Measurements from ENCODE around the gene SETD5. TPM values are rescaled to one million over a fixed set of nuclear protein-coding genes. Genes with fewer than 3 reads are reported as not detected.
A peak's percentile ranks its signal among the peaks of the same experiment; 100 is the strongest.

SETD5 gene
- total and polyA plus RNA-seq, 2 of the 4 experiments (the other 2 are of a cell fraction): 42.7 to 62.9 TPM

DNA sequence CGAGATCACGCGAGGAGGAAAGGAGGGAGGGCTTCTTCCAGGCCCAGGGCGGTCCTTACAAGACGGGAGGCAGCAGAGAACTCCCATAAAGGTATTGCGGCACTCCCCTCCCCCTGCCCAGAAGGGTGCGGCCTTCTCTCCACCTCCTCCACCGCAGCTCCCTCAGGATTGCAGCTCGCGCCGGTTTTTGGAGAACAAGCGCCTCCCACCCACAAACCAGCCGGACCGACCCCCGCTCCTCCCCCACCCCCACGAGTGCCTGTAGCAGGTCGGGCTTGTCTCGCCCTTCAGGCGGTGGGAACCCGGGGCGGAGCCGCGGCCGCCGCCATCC is 1.1 kb upstream of the SETD5 start:
- peaks cover 0 to 15% of the 10 kb centered on the region in 2 experiments; a peak in 1 of 4 replicates for H3K79me1 ChIP-seq (ENCODE audit: low read depth in 1 of 2, low read length in 2 of 2)
- peak overlapping the region; percentile 80 for H4K91ac ChIP-seq (ENCODE audit: insufficient read depth, low read depth, low read length)
- no peaks in the 10 kb centered on the region for H3K27me3 ChIP-seq (ENCODE audit: control insufficient read depth, insufficient read depth, low read length)
- intact Hi-C loops (cut with micrococcal nuclease): loop anchor here (5.0 kb wide), 1 partner anchor 41 kb away; no protein-coding TSS in a partner anchor
- no peak overlapping the region for H2BK15ac ChIP-seq (ENCODE audit: low read depth, low read length)
- peak overlapping the region; percentile 8 for H4K5ac ChIP-seq (ENCODE audit: low read depth, low read length)
- peak overlapping the region; percentile 79 for H2AK5ac ChIP-seq (ENCODE audit: low read depth, low read length)
- peaks cover 88% of the 10 kb centered on the region for H4K20me1 ChIP-seq (ENCODE audit: insufficient read depth, low read length)
- peak overlapping the region; percentile 89 for H3K56ac ChIP-seq (ENCODE audit: extremely low read depth, insufficient read depth, low read length)
- H3K18ac ChIP-seq (ENCODE audit: low read depth, low read length): peak overlapping the region; percentile 2; the same call in 1 of the 2 replicates
- CTCF ChIA-PET: no interaction called here
- BruUV-seq (replicated peaks): no TSS peak
- peaks cover 12% of the 10 kb centered on the region for H3K36me3 ChIP-seq (ENCODE audit: control insufficient read depth, insufficient read depth, low read length)
- peak overlapping the region; percentile 99 for H2AK9ac ChIP-seq (replicated peaks; ENCODE audit: low read depth, low read length, poor library complexity)
- H2BK5ac ChIP-seq (ENCODE audit: low read depth, low read length, poor library complexity, severe bottlenecking): peak overlapping the region; percentile 96
- H3K27ac ChIP-seq (ENCODE audit: insufficient read depth, low read length): peak overlapping the region; percentile 96
- H2AFZ ChIP-seq (replicated peaks; ENCODE audit: low read length, poor library complexity): peak overlapping the region; percentile 82
- peak overlapping the region; percentile 70 for H3K4me2 ChIP-seq (ENCODE audit: low read depth, low read length)
- H3K4me1 ChIP-seq (ENCODE audit: control insufficient read depth, insufficient read depth, low read length): peaks cover 4% of the 10 kb centered on the region; the same call in 1 of the 2 replicates
- H3K23ac ChIP-seq (ENCODE audit: low read depth, low read length): peak overlapping the region; percentile 91; the same call in 1 of the 2 replicates
- H2BK120ac ChIP-seq (ENCODE audit: low read depth, low read length): peak overlapping the region; percentile 23; the same call in 1 of the 2 replicates
- H3K9me3 ChIP-seq (ENCODE audit: control insufficient read depth, insufficient read depth, low read length): no peaks in the 10 kb centered on the region
- in situ Hi-C loops (cut with MboI; ENCODE audit: low sequenced_read_pairs): no loop called here
- peak; percentile 50 for ATAC-seq (ENCODE audit: low read depth)
- no peaks in the 10 kb centered on the region for H3K9me1 ChIP-seq (ENCODE audit: insufficient read depth, low read length)
- POLR2A ChIA-PET (ENCODE audit: unreplicated experiment): interaction anchor here (0.6 to 1.6 kb wide), 5 partner anchors 18 to 91 kb away, joined by 3 to 6 read pairs (median 3); no protein-coding TSS in a partner anchor
- peak overlapping the region; percentile 89 for H3K4ac ChIP-seq (ENCODE audit: low read depth, low read length)
- peak overlapping the region; percentile 86 for H3K14ac ChIP-seq (replicated peaks; ENCODE audit: low read depth, low read length)
- TF ChIP-seq MAFK (IDR thresholded peaks at IDR 0.05; ENCODE audit: low read depth, low read length): no peak
- TF ChIP-seq MXI1 (IDR thresholded peaks at IDR 0.05; ENCODE audit: borderline replicate concordance, low read depth, low read length): 0 out of 2 replicates have a peak, but pooled peaks have one; percentile 44
- peak; percentile 74; the same call in 1 of the 2 replicates for TF ChIP-seq BHLHE40 (IDR thresholded peaks at IDR 0.05; ENCODE audit: low read depth, low read length)
- TF ChIP-seq CEBPB (IDR thresholded peaks at IDR 0.05; ENCODE audit: low read depth, low read length): peak; percentile 88
- no peak; the same call in 1 of the 2 replicates for TF ChIP-seq POLR2A (IDR thresholded peaks at IDR 0.05; ENCODE audit: low read depth, low read length)
- TF ChIP-seq FOS (IDR thresholded peaks at IDR 0.05; ENCODE audit: low read depth, low read length): no peak
- TF ChIP-seq CHD1 (IDR thresholded peaks at IDR 0.05; ENCODE audit: low read depth, low read length): no peak
- TF ChIP-seq, protein P1, sequence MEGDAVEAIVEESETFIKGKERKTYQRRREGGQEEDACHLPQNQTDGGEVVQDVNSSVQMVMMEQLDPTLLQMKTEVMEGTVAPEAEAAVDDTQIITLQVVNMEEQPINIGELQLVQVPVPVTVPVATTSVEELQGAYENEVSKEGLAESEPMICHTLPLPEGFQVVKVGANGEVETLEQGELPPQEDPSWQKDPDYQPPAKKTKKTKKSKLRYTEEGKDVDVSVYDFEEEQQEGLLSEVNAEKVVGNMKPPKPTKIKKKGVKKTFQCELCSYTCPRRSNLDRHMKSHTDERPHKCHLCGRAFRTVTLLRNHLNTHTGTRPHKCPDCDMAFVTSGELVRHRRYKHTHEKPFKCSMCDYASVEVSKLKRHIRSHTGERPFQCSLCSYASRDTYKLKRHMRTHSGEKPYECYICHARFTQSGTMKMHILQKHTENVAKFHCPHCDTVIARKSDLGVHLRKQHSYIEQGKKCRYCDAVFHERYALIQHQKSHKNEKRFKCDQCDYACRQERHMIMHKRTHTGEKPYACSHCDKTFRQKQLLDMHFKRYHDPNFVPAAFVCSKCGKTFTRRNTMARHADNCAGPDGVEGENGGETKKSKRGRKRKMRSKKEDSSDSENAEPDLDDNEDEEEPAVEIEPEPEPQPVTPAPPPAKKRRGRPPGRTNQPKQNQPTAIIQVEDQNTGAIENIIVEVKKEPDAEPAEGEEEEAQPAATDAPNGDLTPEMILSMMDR (conservative IDR thresholded peaks at IDR 0.05; ENCODE audit: low read depth, low read length): no peak
- DNase-seq: peak; percentile 96
- dilution Hi-C loops (cut with HindIII; ENCODE audit: low sequenced_read_pairs, unreplicated experiment): no loop called here
- WGBS, 2 experiments (ENCODE audit: extremely low coverage in 2 of 2, insufficient read length in 1 of 2): 5% methylated on average over 15 of the region's 25 CpGs; no CpG with 5 or more reads in 1 of the 2 experiments
- peak overlapping the region; percentile 87 for H3K9ac ChIP-seq (ENCODE audit: low read depth, low read length)
- H2BK20ac ChIP-seq (ENCODE audit: low read depth, low read length): no peak overlapping the region
- peak overlapping the region; percentile 40 to 90; a peak in 2 of 4 replicates for H4K8ac ChIP-seq (ENCODE audit: low read depth in 2 of 2, low read length in 2 of 2)
- peak overlapping the region; percentile 74 for H3K4me3 ChIP-seq (ENCODE audit: insufficient read depth, low read depth, low read length)

Measured in IMR-90 (cell line).